GM23338 (cell line): ENCODE data around the gene FAF2. TPM values are rescaled to one million over a fixed set of nuclear protein-coding genes. Genes with fewer than 3 reads are reported as not detected.

Experiments
- ATAC-seq: fragments of 200-7000 bp; cut with Tn5 transposase; 3 replicates; pipeline ENCODE4 v1.9.1; 2020
- DNase-seq: peaks from one replicate; pipeline ENCODE4 v3.0.0-alpha.2; 2015; ENCODE audit warnings: low spot score
- H2AFZ ChIP-seq: fragments of 200-600 bp; sonication (generic); 2 replicates; pipeline ENCODE4 v1.8.0; 2016; ENCODE audit warnings: antibody characterized with exemption, mild to moderate bottlenecking, moderate library complexity
- H3F3A ChIP-seq: fragments of 200-600 bp; sonication (generic); replicated peaks from 2 replicates; pipeline ENCODE4 v1.8.0; 2017; ENCODE audit warnings: antibody characterized with exemption, mixed run types, low read depth
- H3K27ac ChIP-seq: fragments of 200-600 bp; sonication (generic); 2 replicates; pipeline ENCODE4 v1.6.1; 2016; ENCODE audit warnings: low read depth
- H3K27me3 ChIP-seq: fragments of 200-600 bp; sonication (generic); 2 replicates; pipeline ENCODE4 v1.8.0; 2016; ENCODE audit warnings: mild to moderate bottlenecking, mixed run types, moderate library complexity; ENCODE audit not compliant: insufficient read depth
- H3K36me3 ChIP-seq: fragments of 200-600 bp; sonication (generic); 2 replicates; pipeline ENCODE4 v1.8.0; 2016; ENCODE audit warnings: mild to moderate bottlenecking; ENCODE audit not compliant: insufficient read depth
- H3K4me1 ChIP-seq: fragments of 200-600 bp; sonication (generic); 2 replicates; pipeline ENCODE4 v1.8.0; 2016; ENCODE audit warnings: mild to moderate bottlenecking, moderate library complexity; ENCODE audit not compliant: insufficient read depth
- H3K4me2 ChIP-seq: fragments of 200-600 bp; sonication (generic); 2 replicates; pipeline ENCODE4 v1.7.1; 2017; ENCODE audit warnings: mixed run types
- H3K4me3 ChIP-seq: fragments of 200-600 bp; sonication (generic); 2 replicates; pipeline ENCODE4 v1.6.1; 2016; ENCODE audit warnings: mixed run types
- H3K79me2 ChIP-seq: fragments of 200-600 bp; sonication (generic); replicated peaks from 2 replicates; pipeline ENCODE4 v1.8.0; 2017; ENCODE audit warnings: mild to moderate bottlenecking; ENCODE audit not compliant: insufficient read depth
- H3K9me2 ChIP-seq: fragments of 200-600 bp; sonication (generic); 2 replicates; pipeline ENCODE4 v1.8.0; 2017; ENCODE audit not compliant: insufficient read depth
- H4K20me1 ChIP-seq: fragments of 200-600 bp; sonication (generic); replicated peaks from 2 replicates; pipeline ENCODE4 v1.8.0; 2017; ENCODE audit warnings: mild to moderate bottlenecking; ENCODE audit not compliant: insufficient read depth
- H3K27ac Mint-ChIP-seq: 2 replicates; pipeline ENCODE4 v1.8.0; 2020; ENCODE audit warnings: inconsistent platforms, mild to moderate bottlenecking, moderate library complexity, mixed read lengths
- H3K27me3 Mint-ChIP-seq: 3 replicates; pipeline ENCODE4 v1.8.0; 2022; ENCODE audit warnings: low read depth, mild to moderate bottlenecking, moderate library complexity, mixed read lengths, inconsistent platforms; ENCODE audit not compliant: insufficient read depth, poor library complexity
- H3K36me3 Mint-ChIP-seq: 3 replicates; pipeline ENCODE4 v1.8.0; 2021; ENCODE audit warnings: low read depth, mild to moderate bottlenecking, inconsistent platforms, moderate library complexity, mixed read lengths
- H3K4me1 Mint-ChIP-seq: 3 replicates; pipeline ENCODE4 v1.8.0; 2020; ENCODE audit warnings: mild to moderate bottlenecking, inconsistent platforms, mixed read lengths
- H3K4me3 Mint-ChIP-seq: 3 replicates; pipeline ENCODE4 v1.8.0; 2021; ENCODE audit warnings: moderate library complexity, mild to moderate bottlenecking, inconsistent platforms, mixed read lengths
- H3K9me3 Mint-ChIP-seq: 3 replicates; pipeline ENCODE4 v1.8.0; 2020; ENCODE audit warnings: moderate library complexity, mild to moderate bottlenecking, inconsistent platforms, mixed read lengths
- CREB1 ChIP-seq: fragments of 250-450 bp; sonication (Bioruptor Pico); IDR thresholded peaks from 2 replicates; pipeline ENCODE4 v1.5.0; 2020; ENCODE audit warnings: low read depth, mild to moderate bottlenecking, moderate library complexity
- EZH2 ChIP-seq: fragments of 200-600 bp; sonication (generic); IDR thresholded peaks from one replicate; pipeline ENCODE4 v1.8.0; 2017; ENCODE audit warnings: antibody characterized with exemption, mild to moderate bottlenecking, low read depth; ENCODE audit not compliant: unreplicated experiment
- EZH2phosphoT487 ChIP-seq: fragments of 200-600 bp; sonication (generic); IDR thresholded peaks from one replicate; pipeline ENCODE4 v1.8.1; 2018; ENCODE audit warnings: antibody characterized with exemption; ENCODE audit not compliant: unreplicated experiment
- JUNB ChIP-seq: IDR thresholded peaks from one replicate; pipeline ENCODE4 v1.6.1; 2016; ENCODE audit warnings: antibody characterized with exemption; ENCODE audit not compliant: unreplicated experiment
- NANOG ChIP-seq: IDR thresholded peaks from 2 replicates; pipeline ENCODE4 v1.6.1; 2016; ENCODE audit warnings: antibody characterized with exemption, borderline replicate concordance
- POLR2AphosphoS5 ChIP-seq: IDR thresholded peaks from 2 replicates; pipeline ENCODE4 v1.6.1; 2016; ENCODE audit warnings: antibody characterized with exemption, low read depth
- STAT1 ChIP-seq: IDR thresholded peaks from one replicate; pipeline ENCODE4 v1.6.1; 2016; ENCODE audit warnings: antibody characterized with exemption; ENCODE audit not compliant: unreplicated experiment
- ZNF114 ChIP-seq: fragments of 250-450 bp; sonication (Bioruptor Pico); IDR thresholded peaks from 2 replicates; pipeline ENCODE4 v1.5.0; 2020; ENCODE audit warnings: mild to moderate bottlenecking, moderate library complexity
- ZNF331 ChIP-seq: fragments of 250-450 bp; sonication (Bioruptor Pico); IDR thresholded peaks from 2 replicates; pipeline ENCODE4 v1.5.0; 2020; ENCODE audit warnings: low read depth, mild to moderate bottlenecking, moderate library complexity
- ZNF462 ChIP-seq: fragments of 250-450 bp; sonication (Bioruptor Pico); IDR thresholded peaks from 2 replicates; pipeline ENCODE4 v1.5.0; 2020; ENCODE audit warnings: mild to moderate bottlenecking, moderate library complexity
- polyA plus RNA-seq: library from polyadenylated mRNA; unstranded; fragments of >200 nt; fragmentation: Nextera tagmentation; extraction: Ambion mirVana; gene quantifications from 2 replicates; pipeline ENCODE4 v1.2.1, GENCODE V29; 2016
- total RNA-seq: library from RNA; depleted of rRNA; stranded (reverse); fragments of >200 nt; shearing (Covaris generic); gene quantifications from 2 replicates; pipeline ENCODE4 v1.2.3, GENCODE V29; 2014
- TF ChIP-seq, protein P1 (sequence below): IDR thresholded peaks from one replicate; pipeline ENCODE4 v1.6.1; 2018; ENCODE audit warnings: antibody characterized with exemption; ENCODE audit not compliant: unreplicated experiment
- TF ChIP-seq, protein P2 (sequence below), 2 experiments: fragments of 200-600 bp in 1 of 2; sonication (generic) in 1 of 2; conservative IDR thresholded peaks; 2 replicates each; pipeline versions ENCODE4 v1.5.1 to v1.6.1; 2016 to 2017; ENCODE audit warnings: antibody characterized with exemption in 2 of 2, low read depth in 2 of 2, mild to moderate bottlenecking in 2 of 2, moderate library complexity in 1 of 2
- TF ChIP-seq, protein P3 (sequence below): IDR thresholded peaks from 2 replicates; pipeline ENCODE4 v1.6.1; 2016; ENCODE audit warnings: antibody characterized with exemption

FAF2 gene
- total and polyA plus RNA-seq, 2 experiments from 2014 or later = 32.8 to 37.6 TPM

DNA sequence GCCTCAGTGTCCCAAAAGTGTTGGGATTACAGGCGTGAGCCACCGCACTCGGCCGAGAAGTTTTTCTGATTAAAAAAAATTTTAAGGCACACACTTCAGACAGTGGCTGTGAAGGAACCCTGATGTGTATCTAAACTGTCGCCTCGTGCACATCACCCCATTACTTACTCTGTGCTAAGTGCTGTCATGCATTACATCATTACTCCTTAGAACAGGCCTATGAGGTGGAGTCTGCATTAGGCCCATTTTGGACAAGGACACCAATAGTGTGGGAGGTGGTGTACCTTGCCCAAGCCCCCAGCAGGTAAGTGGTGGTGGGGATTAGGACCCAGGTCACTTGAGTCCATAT lies 97.2 kb downstream of the FAF2 start:
- peaks cover 5% of the 10 kb centered on the region; the same call in 1 of the 2 replicates for H3K79me2 ChIP-seq
- H2AFZ ChIP-seq = no peak overlapping the region
- Mint-ChIP-seq H3K4me1 (peaks cover 31% of the 10 kb centered on the region), H3K36me3 (no peaks in the 10 kb centered on the region), H3K4me3 (no peak overlapping the region), H3K27ac (no peak overlapping the region), H3K27me3 (peaks cover 20% of the 10 kb centered on the region), H3K9me3 (no peaks in the 10 kb centered on the region)
- no peaks in the 10 kb centered on the region for H3K9me2 ChIP-seq
- H4K20me1 ChIP-seq = no peaks in the 10 kb centered on the region
- peaks cover 17% of the 10 kb centered on the region for H3F3A ChIP-seq
- no peak overlapping the region for H3K4me3 ChIP-seq
- H3K27me3 ChIP-seq = no peaks in the 10 kb centered on the region
- DNase-seq (no peak), ATAC-seq (no peak)
- TF ChIP-seq NANOG = no peak
- TF ChIP-seq, protein P1, sequence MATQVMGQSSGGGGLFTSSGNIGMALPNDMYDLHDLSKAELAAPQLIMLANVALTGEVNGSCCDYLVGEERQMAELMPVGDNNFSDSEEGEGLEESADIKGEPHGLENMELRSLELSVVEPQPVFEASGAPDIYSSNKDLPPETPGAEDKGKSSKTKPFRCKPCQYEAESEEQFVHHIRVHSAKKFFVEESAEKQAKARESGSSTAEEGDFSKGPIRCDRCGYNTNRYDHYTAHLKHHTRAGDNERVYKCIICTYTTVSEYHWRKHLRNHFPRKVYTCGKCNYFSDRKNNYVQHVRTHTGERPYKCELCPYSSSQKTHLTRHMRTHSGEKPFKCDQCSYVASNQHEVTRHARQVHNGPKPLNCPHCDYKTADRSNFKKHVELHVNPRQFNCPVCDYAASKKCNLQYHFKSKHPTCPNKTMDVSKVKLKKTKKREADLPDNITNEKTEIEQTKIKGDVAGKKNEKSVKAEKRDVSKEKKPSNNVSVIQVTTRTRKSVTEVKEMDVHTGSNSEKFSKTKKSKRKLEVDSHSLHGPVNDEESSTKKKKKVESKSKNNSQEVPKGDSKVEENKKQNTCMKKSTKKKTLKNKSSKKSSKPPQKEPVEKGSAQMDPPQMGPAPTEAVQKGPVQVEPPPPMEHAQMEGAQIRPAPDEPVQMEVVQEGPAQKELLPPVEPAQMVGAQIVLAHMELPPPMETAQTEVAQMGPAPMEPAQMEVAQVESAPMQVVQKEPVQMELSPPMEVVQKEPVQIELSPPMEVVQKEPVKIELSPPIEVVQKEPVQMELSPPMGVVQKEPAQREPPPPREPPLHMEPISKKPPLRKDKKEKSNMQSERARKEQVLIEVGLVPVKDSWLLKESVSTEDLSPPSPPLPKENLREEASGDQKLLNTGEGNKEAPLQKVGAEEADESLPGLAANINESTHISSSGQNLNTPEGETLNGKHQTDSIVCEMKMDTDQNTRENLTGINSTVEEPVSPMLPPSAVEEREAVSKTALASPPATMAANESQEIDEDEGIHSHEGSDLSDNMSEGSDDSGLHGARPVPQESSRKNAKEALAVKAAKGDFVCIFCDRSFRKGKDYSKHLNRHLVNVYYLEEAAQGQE = no peak
- TF ChIP-seq, protein P2, sequence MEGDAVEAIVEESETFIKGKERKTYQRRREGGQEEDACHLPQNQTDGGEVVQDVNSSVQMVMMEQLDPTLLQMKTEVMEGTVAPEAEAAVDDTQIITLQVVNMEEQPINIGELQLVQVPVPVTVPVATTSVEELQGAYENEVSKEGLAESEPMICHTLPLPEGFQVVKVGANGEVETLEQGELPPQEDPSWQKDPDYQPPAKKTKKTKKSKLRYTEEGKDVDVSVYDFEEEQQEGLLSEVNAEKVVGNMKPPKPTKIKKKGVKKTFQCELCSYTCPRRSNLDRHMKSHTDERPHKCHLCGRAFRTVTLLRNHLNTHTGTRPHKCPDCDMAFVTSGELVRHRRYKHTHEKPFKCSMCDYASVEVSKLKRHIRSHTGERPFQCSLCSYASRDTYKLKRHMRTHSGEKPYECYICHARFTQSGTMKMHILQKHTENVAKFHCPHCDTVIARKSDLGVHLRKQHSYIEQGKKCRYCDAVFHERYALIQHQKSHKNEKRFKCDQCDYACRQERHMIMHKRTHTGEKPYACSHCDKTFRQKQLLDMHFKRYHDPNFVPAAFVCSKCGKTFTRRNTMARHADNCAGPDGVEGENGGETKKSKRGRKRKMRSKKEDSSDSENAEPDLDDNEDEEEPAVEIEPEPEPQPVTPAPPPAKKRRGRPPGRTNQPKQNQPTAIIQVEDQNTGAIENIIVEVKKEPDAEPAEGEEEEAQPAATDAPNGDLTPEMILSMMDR (conservative IDR thresholded peaks at IDR 0.05; ENCODE audit: low read depth in 2 of 2) = no peak
- TF ChIP-seq ZNF331 (CRISPR knock-in tag) = no peak
- no peak for TF ChIP-seq ZNF462 (CRISPR knock-in tag)
- no peak for TF ChIP-seq POLR2AphosphoS5
- no peak for TF ChIP-seq EZH2phosphoT487
- no peak for TF ChIP-seq ZNF114 (CRISPR knock-in tag)
- TF ChIP-seq EZH2 = no peak
- no peak for TF ChIP-seq JUNB
- TF ChIP-seq, protein P3, sequence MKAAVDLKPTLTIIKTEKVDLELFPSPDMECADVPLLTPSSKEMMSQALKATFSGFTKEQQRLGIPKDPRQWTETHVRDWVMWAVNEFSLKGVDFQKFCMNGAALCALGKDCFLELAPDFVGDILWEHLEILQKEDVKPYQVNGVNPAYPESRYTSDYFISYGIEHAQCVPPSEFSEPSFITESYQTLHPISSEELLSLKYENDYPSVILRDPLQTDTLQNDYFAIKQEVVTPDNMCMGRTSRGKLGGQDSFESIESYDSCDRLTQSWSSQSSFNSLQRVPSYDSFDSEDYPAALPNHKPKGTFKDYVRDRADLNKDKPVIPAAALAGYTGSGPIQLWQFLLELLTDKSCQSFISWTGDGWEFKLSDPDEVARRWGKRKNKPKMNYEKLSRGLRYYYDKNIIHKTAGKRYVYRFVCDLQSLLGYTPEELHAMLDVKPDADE = no peak
- TF ChIP-seq CREB1 (CRISPR knock-in tag) = no peak
- TF ChIP-seq STAT1 = no peak
- no peak overlapping the region for H3K27ac ChIP-seq
- no peaks in the 10 kb centered on the region for H3K36me3 ChIP-seq
- peaks cover 28% of the 10 kb centered on the region for H3K4me1 ChIP-seq
- H3K4me2 ChIP-seq = no peak overlapping the region
